WI38 (cell line): Measurements from ENCODE around the gene STIM1.
"Not testable (repeated sequence)": the region's sequence is repeated elsewhere in the genome, so short reads cannot be mapped to it uniquely, and the experiment has no call there.

Experiments used
- H3K4me3 ChIP-seq: 2 replicates; pipeline ENCODE4 v1.5.1; 2011; ENCODE audit warnings: low read depth, mild to moderate bottlenecking, control low read depth, low read length
- TF ChIP-seq, protein P1 (sequence below): IDR thresholded peaks from 2 replicates; pipeline ENCODE4 v1.5.1; 2012; ENCODE audit warnings: low read depth, mild to moderate bottlenecking, control low read depth, low read length

Gene STIM1

GRCh38 chr11:4105916-4106315, 250.5 kb downstream of the STIM1 start:
- H3K4me3 ChIP-seq: no peak overlapping the region

GRCh38 chr11:4111834-4112233, 256.4 kb downstream of the STIM1 start:
- no peak overlapping the region for H3K4me3 ChIP-seq
- TF ChIP-seq, protein P1, sequence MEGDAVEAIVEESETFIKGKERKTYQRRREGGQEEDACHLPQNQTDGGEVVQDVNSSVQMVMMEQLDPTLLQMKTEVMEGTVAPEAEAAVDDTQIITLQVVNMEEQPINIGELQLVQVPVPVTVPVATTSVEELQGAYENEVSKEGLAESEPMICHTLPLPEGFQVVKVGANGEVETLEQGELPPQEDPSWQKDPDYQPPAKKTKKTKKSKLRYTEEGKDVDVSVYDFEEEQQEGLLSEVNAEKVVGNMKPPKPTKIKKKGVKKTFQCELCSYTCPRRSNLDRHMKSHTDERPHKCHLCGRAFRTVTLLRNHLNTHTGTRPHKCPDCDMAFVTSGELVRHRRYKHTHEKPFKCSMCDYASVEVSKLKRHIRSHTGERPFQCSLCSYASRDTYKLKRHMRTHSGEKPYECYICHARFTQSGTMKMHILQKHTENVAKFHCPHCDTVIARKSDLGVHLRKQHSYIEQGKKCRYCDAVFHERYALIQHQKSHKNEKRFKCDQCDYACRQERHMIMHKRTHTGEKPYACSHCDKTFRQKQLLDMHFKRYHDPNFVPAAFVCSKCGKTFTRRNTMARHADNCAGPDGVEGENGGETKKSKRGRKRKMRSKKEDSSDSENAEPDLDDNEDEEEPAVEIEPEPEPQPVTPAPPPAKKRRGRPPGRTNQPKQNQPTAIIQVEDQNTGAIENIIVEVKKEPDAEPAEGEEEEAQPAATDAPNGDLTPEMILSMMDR: no peak

More at GRCh38 chr11:4105916-4106315, 250.5 kb downstream of the STIM1 start:
- TF ChIP-seq, protein P1: no peak

DNA sequence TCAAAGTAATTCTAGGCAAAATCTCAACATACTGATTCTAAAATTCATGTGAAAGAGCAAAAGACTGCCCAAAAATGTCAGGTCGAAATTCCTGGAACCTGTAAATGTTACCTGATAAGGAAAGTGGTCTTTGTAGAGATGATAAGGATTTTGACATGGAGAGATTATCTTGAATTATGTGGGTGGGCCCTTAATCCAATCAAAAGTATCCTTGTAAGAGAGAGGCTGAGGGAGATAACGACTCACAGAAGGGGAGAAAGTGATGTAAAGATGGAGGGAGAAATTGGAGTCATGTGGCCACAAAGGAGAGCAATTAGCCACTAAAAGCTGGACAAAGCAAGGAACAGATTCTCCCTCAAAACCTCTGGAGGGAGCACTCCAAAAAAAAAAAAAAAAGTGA, 259.7 kb downstream of the STIM1 start:
- no peak overlapping the region for H3K4me3 ChIP-seq
- TF ChIP-seq, protein P1: no peak

GRCh38 chr11:4118107-4118506, 262.6 kb downstream of the STIM1 start:
- TF ChIP-seq, protein P1: no peak

GRCh38 chr11:4123218-4123617, 267.8 kb downstream of the STIM1 start:
- TF ChIP-seq, protein P1: no peak
- no peak overlapping the region for H3K4me3 ChIP-seq

More at GRCh38 chr11:4118107-4118506, 262.6 kb downstream of the STIM1 start:
- H3K4me3 ChIP-seq: no peak overlapping the region

GRCh38 chr11:4125141-4125540, 269.7 kb downstream of the STIM1 start:
- TF ChIP-seq, protein P1: no peak
- H3K4me3 ChIP-seq: no peak overlapping the region

- TF ChIP-seq, protein P1: no peak
- H3K4me3 ChIP-seq: no peak overlapping the region
Measured at GRCh38 chr11:4127357-4127756, 271.9 kb downstream of the STIM1 start.

GRCh38 chr11:4130219-4130618, 274.8 kb downstream of the STIM1 start:
- H3K4me3 ChIP-seq: not testable (repeated sequence)
